ENCODE results near the gene POC1A.

The POC1A gene

DNA sequence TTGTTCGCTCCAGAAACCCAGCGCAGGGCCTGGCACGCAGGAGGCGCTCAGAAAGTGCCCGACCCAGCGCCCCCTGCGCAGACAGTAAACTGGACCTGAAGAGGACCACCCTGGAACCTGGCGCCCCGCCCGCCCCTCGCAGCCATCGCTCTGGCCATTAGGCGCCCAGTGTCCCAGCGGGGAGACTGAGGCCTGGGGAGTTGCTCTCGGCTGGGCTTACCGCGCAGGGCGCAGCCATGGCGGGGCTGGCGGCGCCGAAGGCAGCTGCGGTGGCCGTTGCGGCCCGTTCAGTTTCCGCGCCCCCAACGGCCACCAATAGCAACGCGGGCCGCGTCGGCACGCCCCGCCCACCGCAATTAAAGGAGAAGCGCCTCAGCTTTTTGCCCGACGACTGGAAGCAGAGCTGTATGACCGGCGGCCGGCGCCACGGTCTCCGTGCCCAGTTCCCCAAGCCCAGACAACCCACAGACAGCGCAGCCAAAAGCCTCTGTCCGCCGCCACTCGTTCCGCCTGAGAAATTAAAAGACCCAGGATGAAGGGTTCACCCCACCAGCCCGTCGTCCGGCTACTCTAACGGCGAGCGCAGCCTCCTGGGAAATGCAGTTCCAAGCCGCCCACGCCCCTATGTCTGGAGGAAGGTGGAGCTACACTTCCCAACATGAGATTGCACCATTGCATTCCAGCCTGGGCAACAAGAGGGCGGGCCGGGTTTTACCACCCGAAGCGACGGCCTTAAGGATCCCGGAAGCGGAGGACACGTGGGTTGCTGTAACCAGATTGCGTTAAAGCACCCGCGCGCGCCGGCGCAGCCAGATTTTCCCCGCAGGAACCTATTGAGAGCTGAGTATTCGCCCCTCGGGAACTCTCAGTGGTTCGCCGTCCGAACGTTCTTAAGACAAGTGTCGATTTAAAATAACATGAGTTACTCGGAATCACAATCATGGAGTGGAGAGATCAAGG, at the start of gene POC1A:
POC1A (minus strand) TSS at position 289 of the 960 bp plus-strand sequence; CDS start at position 238, 51 bp downstream.
- DNase-seq (ENCODE audit: low spot score): peak; percentile 93

DNA sequence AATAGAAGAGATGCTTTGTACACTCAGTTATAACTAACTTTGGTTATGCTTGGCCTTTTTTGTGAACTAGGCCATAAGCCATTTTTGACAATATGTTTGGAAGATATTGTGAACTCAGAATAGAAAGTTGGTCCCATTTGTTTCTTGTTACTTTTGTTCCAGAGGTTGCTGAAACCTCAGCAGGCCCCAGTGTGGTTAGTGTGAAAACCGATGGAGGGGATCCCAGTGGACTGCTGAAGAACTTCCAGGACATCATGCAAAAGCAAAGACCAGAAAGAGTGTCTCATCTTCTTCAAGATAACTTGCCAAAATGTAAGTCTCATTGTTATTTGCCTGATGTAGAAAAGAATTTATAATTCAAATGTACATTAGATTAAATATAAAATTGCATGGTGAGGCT, 49.5 kb upstream of the POC1A start:
- DNase-seq (ENCODE audit: low spot score): no peak

DNA sequence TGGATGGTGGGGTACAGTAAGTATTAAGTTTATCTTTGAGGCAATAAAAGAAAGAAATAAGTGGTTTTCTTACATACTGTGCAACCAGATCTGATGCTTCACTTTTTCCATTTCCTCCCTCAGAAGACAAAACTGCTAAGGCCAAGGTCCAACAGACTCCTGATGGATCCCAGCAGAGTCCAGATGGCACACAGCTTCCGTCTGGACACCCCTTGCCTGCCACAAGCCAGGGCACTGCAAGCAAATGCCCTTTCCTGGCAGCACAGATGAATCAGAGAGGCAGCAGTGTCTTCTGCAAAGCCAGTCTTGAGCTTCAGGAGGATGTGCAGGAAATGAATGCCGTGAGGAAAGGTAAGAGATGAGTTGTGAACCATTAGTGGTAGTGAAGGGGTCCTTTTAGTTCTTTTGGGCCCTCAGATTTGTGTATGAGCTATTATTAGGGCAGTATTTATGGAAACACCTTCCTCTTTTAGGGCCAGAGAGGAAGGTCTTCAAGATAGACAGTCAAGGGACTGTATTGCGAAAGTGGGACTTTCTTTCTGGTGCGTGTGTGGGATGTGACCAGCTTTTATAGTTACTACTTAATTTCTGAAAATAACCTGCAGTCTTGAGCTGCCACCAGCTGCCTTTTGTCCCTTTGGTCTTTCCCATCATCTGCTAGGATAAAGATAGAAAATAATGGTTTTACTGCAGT, 48.3 kb upstream of the POC1A start:
- DNase-seq (ENCODE audit: low spot score): no peak

DNA sequence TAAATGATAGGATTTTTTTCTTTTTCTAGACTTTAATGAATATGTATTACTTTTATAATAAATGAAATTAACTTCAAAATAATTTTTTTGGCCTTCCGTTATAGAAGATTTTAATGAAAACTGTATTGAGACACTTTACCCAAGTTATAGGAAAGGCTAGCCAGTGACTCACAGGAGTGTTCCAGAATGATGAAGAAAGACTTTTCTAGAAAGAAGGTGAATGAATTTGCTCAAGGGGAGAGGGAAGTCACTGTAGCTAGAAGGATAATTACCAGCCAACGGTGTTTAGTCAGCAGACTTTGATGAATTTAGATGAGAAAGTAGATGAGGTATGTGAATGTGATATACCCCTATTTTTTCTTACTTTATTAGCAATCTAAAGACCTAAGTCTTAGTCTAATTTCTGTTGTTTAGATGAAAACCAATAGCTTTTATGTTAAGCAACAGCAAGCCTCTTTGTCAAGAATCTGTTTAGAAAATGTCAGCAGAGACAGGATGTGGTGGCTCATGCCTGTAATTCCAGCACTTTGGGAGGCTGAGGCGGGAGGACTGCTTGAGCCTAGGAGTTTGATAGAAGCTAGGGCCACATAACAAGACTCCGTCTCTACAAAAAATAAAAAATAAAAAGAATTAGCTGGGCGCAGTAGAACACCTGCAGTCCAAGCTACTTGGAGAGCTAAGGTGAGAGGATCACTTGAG, 46.9 kb upstream of the POC1A start:
- no peak for DNase-seq (ENCODE audit: low spot score)

DNA sequence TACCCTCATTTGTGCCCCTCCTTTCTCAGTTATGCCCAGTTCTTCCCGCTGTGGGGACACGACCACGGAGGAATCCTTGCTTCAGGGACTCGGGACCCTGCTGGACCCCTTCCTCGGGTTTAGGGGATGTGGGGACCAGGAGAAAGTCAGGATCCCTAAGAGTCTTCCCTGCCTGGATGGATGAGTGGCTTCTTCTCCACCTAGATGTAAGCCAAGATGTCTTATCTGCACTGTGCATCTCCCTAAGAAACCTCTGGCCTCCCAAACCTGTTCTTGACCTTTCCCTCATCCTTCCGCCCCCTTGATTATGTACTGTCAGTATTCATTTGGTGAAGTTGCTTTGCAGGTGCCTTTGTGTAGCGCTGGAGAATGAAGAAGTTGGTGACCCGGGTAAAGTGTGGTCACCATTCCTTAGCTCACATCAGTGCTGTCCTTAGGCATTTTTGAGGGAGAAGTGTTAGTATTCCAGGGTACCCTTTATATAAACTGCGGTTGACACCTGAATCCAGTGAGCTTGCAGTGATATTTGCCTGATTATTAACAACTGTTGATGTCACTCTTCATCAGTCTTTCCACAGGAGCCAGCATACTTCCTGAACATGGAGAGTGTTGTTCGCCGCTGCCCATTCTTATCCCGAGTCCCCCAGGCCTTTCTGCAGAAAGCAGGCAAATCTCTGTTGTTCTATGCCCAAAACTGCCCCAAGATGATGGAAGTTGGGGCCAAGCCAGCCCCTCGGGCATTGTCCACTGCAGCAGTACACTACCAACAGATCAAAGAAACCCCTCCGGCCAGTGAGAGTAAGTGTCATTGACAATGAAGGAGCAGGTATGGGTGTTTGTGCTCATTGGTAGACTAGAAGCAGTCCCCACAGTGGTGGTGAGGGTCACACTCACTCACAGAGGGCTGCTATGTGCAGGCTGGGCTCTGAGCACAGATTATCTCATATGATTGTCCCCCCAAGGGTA, 44.7 kb upstream of the POC1A start:
- DNase-seq (ENCODE audit: low spot score): no peak

DNA sequence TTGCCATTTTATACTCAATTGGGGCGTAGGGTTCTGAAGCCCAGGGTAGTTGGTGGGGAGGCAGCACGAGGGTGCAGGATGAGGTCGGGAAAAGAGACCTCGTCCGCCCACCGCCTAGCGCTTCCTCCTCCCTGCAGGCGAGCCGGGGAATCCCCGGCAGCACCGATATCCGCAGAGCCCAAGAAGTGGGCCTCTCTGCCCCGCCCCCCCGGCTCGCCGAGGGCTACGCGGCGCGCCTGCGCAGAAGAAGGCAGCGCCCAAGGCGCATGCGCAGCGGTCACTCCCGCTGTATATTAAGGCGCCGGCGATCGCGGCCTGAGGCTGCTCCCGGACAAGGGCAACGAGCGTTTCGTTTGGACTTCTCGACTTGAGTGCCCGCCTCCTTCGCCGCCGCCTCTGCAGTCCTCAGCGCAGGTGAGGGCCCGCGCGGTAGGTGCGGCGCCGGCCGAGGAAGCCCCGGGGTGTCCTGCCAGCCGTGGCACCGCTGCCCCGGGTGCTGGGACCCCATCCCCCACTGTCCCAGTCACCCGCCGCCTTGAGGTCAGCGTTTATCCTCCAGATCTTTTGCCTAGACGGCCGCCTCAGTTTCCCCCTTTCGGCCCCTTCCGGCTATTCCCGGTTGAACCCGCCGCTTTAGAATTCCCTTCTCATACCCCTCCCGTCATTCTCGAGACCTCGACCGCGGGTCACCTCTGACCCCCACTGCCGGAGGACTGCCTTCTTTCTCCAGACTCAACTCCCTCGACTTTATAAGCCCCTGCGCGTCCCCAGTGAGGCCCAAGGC, 43.8 kb upstream of the POC1A start, which contains the start of gene ALAS1:
ALAS1 (plus strand) TSS at position 319 of the 784 bp plus-strand sequence. CDS start 1,082 bp downstream, outside the sequence.
- DNase-seq (ENCODE audit: low spot score): peak; percentile 87

DNA sequence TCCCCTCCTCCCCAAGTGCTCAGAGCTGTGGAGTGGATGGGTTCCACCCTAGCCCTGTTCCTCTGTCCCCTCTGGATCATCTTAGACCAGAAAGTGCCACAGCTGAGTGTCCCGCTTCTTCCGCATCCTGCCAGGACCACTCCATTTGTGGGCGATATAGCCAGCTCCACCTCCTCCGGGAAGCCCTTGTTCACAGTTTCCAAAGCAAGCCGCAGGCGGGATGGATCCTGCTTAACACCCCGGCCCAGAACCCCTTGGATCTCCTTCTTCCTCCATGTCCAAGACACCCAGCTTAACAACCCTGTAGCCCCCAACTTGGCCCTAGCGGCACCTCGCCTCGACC, 43.2 kb upstream of the POC1A start:
- no peak for DNase-seq (ENCODE audit: low spot score)

DNA sequence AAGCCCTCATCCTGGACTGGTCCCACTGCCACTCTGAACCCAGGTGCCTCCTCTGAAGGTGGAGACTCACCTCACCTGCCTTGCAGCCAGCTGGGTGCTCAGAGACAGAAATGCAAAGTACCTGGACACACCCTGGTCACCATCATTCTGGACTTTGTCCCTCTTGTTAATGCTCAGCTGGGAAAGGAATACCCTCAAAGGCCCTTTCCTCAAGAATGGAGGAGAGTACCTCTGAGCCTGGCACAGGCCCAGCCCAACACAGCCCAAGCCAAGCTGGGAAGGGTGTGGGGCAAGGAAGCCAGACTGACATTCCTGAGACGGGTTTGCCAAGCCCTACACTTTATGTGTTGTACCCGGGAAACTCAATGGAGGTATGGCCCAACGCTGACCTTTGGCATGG, 42.8 kb upstream of the POC1A start:
- no peak for DNase-seq (ENCODE audit: low spot score)

DNA sequence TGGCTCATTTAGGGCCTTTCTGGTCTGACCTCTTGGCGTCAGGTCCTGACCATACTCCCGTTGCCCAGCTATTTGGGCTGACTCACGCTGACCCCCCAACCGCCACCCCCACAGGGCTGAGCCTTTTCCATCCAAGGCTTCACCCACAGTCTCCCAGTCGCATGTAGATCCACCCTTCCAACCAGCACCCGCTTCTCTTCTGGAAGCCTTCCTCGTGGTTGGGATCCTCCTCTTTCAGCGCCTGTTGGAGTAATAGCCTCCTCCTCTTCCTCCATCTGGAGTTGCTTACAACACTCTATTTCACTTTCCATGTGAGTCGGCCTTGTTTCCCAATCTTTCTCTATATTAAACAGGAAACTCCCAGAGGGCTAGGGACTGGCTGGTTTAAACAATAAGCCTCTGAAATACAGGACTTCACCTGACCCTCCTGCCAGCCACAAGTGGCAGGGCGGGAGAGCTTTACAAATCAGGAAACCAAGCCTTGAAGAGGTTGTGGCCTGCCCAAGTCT, 41.7 kb upstream of the POC1A start:
- DNase-seq (ENCODE audit: low spot score): no peak

DNA sequence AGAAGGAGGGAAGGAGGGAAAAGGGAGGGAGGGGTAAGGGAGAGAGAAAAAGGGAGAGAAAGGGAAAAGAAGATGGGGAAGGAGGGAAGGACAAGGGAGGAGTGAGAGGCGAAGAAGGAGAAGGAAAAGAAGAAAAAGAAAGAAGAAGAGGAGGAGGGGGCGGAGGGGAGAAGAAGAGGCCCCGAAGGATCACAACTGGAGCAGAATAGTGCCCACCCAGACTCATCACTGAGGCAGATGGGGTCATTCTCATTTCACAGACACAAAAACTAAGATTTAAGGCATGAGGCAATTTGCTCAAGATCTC, 41.0 kb upstream of the POC1A start:
- no peak for DNase-seq (ENCODE audit: low spot score)

DNA sequence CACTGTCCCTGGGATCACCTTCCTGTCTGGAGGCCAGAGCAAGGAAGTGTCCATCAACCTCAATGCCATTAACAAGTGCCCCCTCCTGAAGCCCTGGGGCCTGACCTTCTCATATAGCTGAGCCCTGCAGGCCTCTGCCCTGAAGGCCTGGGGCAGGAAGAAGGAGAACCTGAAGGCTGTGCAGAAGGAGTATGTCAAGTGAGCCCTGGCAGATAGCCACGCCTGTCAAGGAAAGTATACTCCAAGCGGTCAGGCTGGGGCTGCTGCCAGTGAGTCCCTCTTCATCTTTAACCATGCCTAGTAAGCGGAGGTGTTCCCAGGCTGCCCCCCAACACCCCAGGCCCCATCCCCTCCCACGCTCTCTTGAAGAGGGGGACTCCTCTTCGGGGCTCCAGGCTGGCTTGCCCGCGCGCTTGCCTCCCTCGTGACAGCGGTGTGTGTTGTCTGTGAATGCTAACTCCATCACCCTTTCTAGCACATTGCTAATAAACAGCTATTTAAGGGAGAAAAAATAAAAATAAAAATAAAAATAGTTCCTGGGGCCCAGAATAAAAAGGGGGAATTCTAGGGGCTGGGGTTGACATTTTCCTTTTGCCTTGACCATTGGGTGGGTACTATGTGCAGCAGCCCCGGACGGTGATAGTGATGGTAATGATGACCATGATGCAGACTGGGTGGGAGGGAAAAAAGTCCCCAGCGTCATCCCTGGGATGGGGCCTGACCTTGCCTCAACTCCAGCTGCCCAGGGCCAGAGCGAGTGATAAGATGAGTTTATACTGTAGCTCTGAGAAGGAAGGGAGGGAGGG, 40.5 kb upstream of the POC1A start:
- no peak for DNase-seq (ENCODE audit: low spot score)

DNA sequence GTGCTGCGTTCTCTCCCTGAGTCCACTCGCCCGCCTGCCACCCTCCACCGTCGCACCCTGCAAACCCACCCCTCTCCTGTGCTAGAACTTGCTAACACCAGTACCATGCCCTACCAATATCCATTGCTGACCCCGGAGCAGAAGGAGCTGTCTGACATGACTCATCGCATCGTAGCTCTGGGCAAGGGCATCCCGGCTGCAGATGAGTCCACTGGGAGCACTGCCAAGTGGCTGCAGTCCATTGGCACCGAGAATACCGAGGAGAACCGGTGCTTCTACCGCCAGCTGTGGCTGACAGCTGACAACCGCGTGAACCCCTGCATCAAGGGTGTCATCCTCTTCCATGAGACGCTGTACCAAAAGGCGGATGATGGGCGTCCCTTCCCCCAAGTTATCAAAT, 38.8 kb upstream of the POC1A start:
- DNase-seq (ENCODE audit: low spot score): peak; percentile 80

DNA sequence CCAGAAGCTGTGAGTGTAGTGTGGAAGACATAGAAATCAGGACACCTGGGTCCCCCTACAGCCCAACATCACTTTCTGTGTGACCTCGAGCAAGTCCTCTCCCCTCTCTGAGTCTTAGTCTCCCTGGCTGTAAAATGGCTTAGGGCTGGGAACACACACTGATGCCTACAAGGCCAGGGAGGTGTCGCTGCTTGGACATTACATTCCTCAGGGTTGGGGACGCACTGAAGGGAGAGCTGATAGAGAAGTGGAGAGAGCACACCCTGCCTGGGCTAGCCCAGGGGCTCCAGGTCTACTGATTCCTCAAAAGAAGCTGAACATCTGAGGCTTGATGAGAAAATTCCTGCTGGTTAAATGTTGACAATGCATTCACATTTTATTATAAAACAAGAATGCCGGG, 37.4 kb upstream of the POC1A start:
- no peak for DNase-seq (ENCODE audit: low spot score)

DNA sequence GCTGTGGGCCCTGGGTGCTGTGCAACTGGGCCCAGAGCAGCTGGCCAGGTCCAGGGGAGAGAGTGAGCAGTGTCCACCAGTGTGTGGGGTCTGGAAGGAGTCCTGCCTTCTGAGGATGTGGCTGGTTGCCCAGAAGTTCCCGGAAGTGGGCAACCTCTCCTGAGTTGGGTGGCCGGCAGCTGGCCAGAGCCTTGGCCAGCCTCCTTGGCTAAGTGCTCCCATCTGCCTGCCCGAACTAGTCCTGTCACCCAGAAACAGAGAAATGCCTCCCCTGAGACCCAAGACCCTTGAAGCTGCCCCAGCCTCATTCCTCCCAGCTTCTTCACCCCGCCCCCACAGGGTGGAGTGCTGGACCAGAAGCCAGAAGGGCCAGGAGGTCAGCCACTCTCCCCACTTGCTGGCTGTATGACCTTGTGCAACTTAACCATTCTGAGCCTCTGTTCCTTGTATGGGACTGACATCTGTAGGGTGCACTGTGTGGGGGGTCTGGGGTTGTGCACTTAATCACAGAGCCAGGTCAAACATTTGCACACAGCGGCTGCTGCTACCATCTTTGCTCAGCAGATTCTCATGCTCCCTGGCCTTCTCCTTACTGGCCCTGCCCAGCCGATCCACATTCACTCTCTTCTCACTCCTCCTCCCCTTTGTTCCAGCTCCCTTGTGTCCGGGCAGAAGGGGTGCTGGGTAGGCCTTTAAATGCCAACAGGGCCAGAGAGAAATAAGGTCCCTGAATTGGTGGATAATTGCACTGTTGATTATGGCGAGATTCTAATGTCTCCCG, 36.3 kb upstream of the POC1A start:
- peak; percentile 61 for DNase-seq (ENCODE audit: low spot score)

DNA sequence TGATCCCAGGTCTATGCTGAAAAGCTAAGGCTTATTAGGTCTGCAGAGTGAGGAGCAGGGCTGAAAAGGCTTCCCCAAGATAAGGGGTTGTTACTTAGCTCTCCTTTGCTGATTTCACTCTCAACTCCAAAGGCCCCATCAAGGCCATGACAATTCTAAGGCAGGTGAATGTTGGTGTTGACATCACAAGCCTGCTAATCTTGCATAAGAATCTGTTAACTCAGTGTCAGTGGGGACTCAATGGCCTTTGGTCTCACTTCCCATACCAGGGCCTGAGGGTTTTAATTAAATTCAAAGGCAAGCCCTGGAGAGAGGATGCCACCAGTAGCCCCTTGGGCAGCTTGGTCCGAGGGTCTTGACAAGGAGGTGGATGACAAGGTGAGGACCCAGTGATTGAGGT, 34.3 kb upstream of the POC1A start:
- no peak for DNase-seq (ENCODE audit: low spot score)

DNA sequence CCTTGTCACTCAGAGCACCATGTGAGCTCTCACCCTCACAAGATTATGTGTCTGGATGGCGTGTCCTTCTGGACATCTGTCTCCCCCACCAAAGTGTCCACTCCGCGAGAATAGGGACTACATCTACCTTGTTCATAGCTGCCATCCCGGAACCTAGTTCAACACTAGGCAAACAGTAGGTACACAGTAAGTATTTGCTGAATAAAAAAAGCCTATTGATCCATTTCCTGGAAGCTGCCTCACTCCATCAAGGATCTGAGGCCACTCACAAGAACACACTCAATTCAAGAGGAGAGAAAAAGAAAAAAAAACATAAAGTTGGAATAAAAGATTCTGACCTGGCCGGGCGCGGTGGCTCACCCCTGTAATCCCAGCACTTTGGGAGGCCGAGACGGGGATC, 32.5 kb upstream of the POC1A start:
- DNase-seq (ENCODE audit: low spot score): no peak

DNA sequence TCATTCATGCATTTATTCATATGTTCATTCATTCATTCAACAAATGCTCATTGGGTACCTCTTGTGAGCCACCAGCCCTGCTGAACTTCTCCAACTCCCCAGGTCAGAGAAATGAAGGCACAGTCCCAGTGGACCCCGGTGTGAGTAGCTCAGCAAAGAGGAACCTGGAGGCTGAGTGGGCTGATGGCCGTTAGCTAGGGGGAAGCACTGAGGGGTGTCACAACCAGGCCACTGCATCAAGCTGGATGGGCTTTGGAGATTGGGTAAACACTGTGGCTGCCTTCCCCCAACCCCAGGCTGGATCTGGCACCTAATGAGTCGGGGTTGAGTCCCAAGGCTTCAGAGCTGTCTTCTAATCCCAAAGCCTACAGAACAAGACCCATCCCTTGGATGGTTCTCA, 31.6 kb upstream of the POC1A start:
- no peak for DNase-seq (ENCODE audit: low spot score)

DNA sequence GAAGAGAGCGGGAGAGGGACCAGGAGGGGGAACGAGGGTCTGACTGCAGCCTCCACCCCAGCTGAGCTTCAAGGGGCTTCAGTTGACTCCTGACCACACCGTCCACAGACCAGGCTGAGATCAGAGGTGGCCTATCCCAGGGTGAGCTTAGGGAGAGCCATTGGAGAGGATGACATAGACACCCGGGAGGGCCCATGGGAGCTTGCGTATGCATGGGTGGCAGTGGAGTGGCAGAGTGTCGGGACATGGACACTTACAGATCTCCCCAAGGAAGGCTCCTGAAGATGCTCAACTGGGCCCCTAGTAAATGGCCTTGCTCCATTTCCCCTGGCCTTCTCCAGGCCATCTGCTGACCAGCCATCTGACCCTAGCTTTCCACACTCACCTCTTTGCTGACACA, 31.1 kb upstream of the POC1A start:
- DNase-seq (ENCODE audit: low spot score): no peak

DNA sequence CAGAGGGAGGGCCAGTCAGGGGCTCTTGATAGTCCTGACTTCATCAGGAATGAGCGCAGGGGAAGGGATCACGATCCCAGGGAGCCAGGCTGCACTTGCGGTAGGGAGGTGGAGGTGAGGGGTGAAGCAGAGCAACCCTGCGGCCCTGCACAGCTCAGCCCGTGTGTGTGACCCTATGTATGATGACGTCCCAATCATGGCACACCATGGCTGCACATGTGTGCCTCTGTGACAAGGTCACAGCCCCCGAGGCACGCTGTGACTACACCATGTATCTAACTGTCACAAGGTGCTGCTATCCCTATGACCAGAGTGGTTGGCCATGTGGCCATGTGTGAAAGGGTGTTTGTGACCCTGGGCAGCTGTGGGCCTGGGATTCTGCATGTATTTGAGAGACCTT, 30.5 kb upstream of the POC1A start:
- DNase-seq (ENCODE audit: low spot score): no peak
